WI38 (cell line): ENCODE results near the gene MTHFD2.
"Not testable (repeated sequence)": the region's sequence is repeated elsewhere in the genome, so short reads cannot be mapped to it uniquely, and the experiment has no call there.

Experiments
- H3K4me3 ChIP-seq: 2 replicates; pipeline ENCODE4 v1.5.1; 2011; ENCODE audit warnings: low read depth, mild to moderate bottlenecking, control low read depth, low read length
- TF ChIP-seq, protein P1 (sequence below): IDR thresholded peaks from 2 replicates; pipeline ENCODE4 v1.5.1; 2012; ENCODE audit warnings: low read depth, mild to moderate bottlenecking, control low read depth, low read length

The MTHFD2 gene

GRCh38 chr2:74205596-74205995 is 7.2 kb downstream of the MTHFD2 start:
- no peak overlapping the region for H3K4me3 ChIP-seq
- TF ChIP-seq, protein P1, sequence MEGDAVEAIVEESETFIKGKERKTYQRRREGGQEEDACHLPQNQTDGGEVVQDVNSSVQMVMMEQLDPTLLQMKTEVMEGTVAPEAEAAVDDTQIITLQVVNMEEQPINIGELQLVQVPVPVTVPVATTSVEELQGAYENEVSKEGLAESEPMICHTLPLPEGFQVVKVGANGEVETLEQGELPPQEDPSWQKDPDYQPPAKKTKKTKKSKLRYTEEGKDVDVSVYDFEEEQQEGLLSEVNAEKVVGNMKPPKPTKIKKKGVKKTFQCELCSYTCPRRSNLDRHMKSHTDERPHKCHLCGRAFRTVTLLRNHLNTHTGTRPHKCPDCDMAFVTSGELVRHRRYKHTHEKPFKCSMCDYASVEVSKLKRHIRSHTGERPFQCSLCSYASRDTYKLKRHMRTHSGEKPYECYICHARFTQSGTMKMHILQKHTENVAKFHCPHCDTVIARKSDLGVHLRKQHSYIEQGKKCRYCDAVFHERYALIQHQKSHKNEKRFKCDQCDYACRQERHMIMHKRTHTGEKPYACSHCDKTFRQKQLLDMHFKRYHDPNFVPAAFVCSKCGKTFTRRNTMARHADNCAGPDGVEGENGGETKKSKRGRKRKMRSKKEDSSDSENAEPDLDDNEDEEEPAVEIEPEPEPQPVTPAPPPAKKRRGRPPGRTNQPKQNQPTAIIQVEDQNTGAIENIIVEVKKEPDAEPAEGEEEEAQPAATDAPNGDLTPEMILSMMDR = no peak

GRCh38 chr2:74206180-74206688 is 7.8 kb downstream of the MTHFD2 start:
- TF ChIP-seq, protein P1 = no peak

DNA sequence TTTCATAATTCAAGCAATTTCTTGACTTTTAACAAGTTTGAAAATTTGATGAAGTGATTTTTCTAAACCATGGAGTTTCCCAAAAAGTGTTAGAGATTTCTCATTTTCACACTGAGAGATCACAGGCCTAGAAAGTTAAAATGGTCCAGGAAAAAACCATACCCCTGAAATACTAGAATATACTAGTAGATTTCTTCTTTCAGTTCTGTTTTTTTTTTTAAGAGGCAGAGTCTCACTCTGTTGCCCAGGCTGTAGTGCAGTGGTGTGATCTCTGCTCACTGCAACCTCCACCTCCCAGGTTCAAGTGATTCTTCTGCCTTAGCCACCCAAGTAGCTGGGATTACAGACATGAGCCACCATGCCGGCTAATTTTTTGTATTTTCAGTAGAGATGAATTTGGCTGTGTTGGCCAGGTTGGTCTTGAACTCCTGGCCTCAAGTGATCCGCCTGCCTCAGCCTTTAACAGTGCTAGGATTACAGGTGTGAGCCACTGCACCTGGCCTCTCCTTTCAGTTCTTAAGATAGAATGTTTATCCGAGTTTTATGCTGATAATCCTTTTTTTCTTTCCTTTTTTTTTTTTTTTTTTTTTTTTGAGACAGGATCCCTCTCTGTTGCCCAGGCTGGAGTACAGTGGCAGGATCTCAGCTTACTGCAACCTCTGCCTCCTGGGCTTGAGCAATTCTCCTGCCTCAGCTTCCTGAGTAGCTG is 14.4 kb downstream of the MTHFD2 start:
- TF ChIP-seq, protein P1 = no peak

More at GRCh38 chr2:74206180-74206688, 7.8 kb downstream of the MTHFD2 start:
- no peak overlapping the region for H3K4me3 ChIP-seq

GRCh38 chr2:74215771-74216170 is 17.4 kb downstream of the MTHFD2 start:
- H3K4me3 ChIP-seq = not testable (repeated sequence)

More for the DNA sequence above, 14.4 kb downstream of the MTHFD2 start:
- no peak overlapping the region for H3K4me3 ChIP-seq

DNA sequence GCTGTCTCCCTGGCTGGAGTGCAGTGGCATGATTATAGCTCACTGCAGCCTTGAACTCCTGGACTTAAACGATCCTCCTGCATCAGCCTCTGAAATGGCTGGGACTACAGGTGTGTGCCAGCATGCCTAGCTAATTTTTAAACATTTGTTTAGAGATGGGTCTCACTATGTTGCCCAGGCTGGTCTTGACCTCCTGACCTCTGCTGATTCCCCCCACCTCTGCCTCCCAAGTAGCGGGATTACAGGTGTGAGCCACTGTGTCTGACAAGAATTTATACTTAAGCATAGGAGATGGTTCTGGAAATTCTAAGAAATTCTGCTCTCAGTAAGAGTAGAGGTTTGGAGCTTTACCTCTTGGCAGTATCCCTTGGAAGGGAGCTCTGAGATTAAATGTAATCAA is 18.2 kb downstream of the MTHFD2 start:
- H3K4me3 ChIP-seq = no peak overlapping the region
- TF ChIP-seq, protein P1 = no peak

DNA sequence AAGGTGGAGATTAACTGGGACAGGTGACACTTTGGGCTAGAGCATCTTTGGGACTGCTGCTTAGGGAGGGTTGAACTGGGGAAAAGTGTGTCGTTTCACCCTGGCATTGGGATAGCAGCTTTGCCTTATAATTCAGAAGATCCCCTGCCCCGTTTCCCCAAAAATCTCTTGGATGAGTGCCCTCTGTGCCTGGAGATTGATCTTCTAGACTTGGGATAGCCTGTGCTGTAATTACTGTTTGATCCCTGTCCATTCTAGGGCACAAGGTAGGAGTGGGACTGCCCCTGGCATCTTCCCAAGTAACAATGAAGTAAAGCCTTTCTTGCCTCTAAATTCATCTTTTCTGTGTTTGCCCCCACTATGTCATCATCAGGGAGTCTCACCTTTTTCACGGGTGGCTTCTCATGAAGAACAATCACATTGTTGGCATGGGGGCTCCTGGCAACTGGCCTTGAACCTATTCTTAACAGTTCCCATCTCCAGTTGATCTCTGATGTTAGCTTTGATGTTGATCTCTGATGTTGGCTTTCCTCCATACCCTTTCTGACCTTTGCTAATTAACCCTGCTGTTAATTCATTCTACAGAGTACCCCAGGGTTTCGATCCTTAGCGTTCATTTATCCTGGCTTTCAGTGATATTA is 21.6 kb downstream of the MTHFD2 start:
- TF ChIP-seq, protein P1 = no peak
- H3K4me3 ChIP-seq = no peak overlapping the region

DNA sequence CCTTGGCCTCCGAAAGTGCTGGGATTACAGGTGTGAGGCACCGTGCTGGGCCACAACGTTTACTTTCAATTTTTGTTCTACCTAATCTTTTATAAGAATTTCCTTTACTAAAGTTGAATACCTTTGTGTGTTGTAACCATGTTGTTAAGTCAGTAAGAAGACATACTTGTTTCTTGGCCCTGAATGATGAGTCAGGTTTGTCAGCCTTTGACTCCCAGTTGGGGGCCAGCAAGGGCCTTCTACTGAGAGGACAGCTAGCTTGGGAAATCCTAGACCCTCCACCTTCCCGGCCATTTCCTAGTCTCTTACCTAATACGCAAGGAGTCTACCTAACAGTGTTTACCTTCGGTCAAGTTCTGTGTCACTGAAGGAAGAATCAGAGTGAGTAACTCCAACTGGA is 22.7 kb downstream of the MTHFD2 start:
- no peak overlapping the region for H3K4me3 ChIP-seq

More for the DNA sequence above, 22.7 kb downstream of the MTHFD2 start:
- TF ChIP-seq, protein P1 = no peak
